Colon (tissue), 2 donors: ENCODE data around the gene NCBP3.
A peak's percentile ranks its signal among the peaks of the same experiment; 100 is the strongest.
"Not testable (repeated sequence)": the region's sequence is repeated elsewhere in the genome, so short reads cannot be mapped to it uniquely, and the experiment has no call there.

Experiments
- FAIRE-seq: peaks from 2 replicates; lab custom pipeline; 2012; peaks lifted over from hg19 to GRCh38; lab: Jason Lieb, UNC
- donor health status: control.
- donor health status: control.

NCBP3 gene

GRCh38 chr17:3846437-3847164, 555 bp upstream of the NCBP3 start:
- FAIRE-seq, result no peak

GRCh38 chr17:3845291-3845620, 790 bp downstream of the NCBP3 start:
- FAIRE-seq, result no peak

- not testable (repeated sequence) for FAIRE-seq
Measured at GRCh38 chr17:3844556-3844955, 1.5 kb downstream of the NCBP3 start.

- FAIRE-seq, result no peak
Measured at GRCh38 chr17:3843935-3844516, 2.0 kb downstream of the NCBP3 start.

GRCh38 chr17:3838206-3838605, 7.8 kb downstream of the NCBP3 start:
- FAIRE-seq, result peak; percentile 41

- FAIRE-seq, result no peak
Measured at GRCh38 chr17:3836551-3836950, 9.5 kb downstream of the NCBP3 start.

GRCh38 chr17:3835410-3836229, 10.4 kb downstream of the NCBP3 start:
- no peak for FAIRE-seq

- no peak for FAIRE-seq
Measured at GRCh38 chr17:3834811-3835210, 11.2 kb downstream of the NCBP3 start.

GRCh38 chr17:3828852-3829232, 17.2 kb downstream of the NCBP3 start:
- no peak for FAIRE-seq

- no peak for FAIRE-seq
Measured at GRCh38 chr17:3828151-3828851, 17.7 kb downstream of the NCBP3 start.

GRCh38 chr17:3827124-3827773, 18.8 kb downstream of the NCBP3 start:
- no peak for FAIRE-seq

- FAIRE-seq, result no peak
Measured at GRCh38 chr17:3826191-3826590, 19.9 kb downstream of the NCBP3 start.

- no peak for FAIRE-seq
Measured at GRCh38 chr17:3821101-3821500, 24.9 kb downstream of the NCBP3 start.

- no peak for FAIRE-seq
Measured at GRCh38 chr17:3818786-3819185, 27.3 kb downstream of the NCBP3 start.

- no peak for FAIRE-seq
Measured at GRCh38 chr17:3817851-3818605, 28.0 kb downstream of the NCBP3 start.

- FAIRE-seq, result no peak
Measured at GRCh38 chr17:3815925-3816324, 30.1 kb downstream of the NCBP3 start.

GRCh38 chr17:3815122-3815521, 30.9 kb downstream of the NCBP3 start:
- no peak for FAIRE-seq

GRCh38 chr17:3814361-3814760, 31.7 kb downstream of the NCBP3 start:
- FAIRE-seq, result no peak

GRCh38 chr17:3813171-3813570, 32.9 kb downstream of the NCBP3 start:
- no peak for FAIRE-seq

GRCh38 chr17:3812771-3813170, 33.3 kb downstream of the NCBP3 start:
- no peak for FAIRE-seq

GRCh38 chr17:3812284-3812683, 33.8 kb downstream of the NCBP3 start:
- no peak for FAIRE-seq
